HEK293T (cell line): ENCODE measurements around the gene UGT1A6.

Source experiments
- CTCF ChIA-PET: fragments of 350-600 bp; formaldehyde crosslinking; extraction: SDS; loops from one replicate; lab custom pipeline; 2021; ENCODE audit warnings: antibody characterized with exemption, inconsistent platforms; lab: Yijun Ruan, JAX
- POLR2A ChIA-PET: fragments of 350-600 bp; formaldehyde crosslinking; extraction: SDS; loops from one replicate; lab custom pipeline; 2020; ENCODE audit warnings: antibody characterized with exemption, inconsistent platforms; lab: Yijun Ruan, JAX
- DNase-seq: peaks from one replicate; pipeline ENCODE4 v3.0.0; 2012; ENCODE audit warnings: mixed read lengths; ENCODE audit errors: extremely low spot score
- ARNT ChIP-seq: fragments of 450-650 bp; IDR thresholded peaks from 2 replicates; pipeline ENCODE4 v1.6.1; 2017; ENCODE audit warnings: mild to moderate bottlenecking
- BHLHE40 ChIP-seq: fragments of 450-650 bp; IDR thresholded peaks from 2 replicates; pipeline ENCODE4 v1.6.1; 2016; ENCODE audit warnings: mild to moderate bottlenecking, moderate library complexity, borderline replicate concordance
- CTBP1 ChIP-seq: fragments of 450-650 bp; IDR thresholded peaks from 2 replicates; pipeline ENCODE4 v1.6.1; 2016; ENCODE audit warnings: borderline replicate concordance
- ELF4 ChIP-seq: fragments of 450-650 bp; IDR thresholded peaks from 2 replicates; pipeline ENCODE4 v1.6.1; 2017; ENCODE audit warnings: antibody characterized with exemption
- FOXA1 ChIP-seq: fragments of 450-650 bp; IDR thresholded peaks from 2 replicates; pipeline ENCODE4 v1.6.1; 2016; ENCODE audit warnings: mild to moderate bottlenecking
- FOXK2 ChIP-seq: fragments of 450-650 bp; IDR thresholded peaks from 2 replicates; pipeline ENCODE4 v1.6.1; 2016; ENCODE audit warnings: mild to moderate bottlenecking
- FOXM1 ChIP-seq: fragments of 450-650 bp; IDR thresholded peaks from 2 replicates; pipeline ENCODE4 v1.6.1; 2017; ENCODE audit warnings: mild to moderate bottlenecking, borderline replicate concordance
- HDGF ChIP-seq: fragments of 450-650 bp; IDR thresholded peaks from 2 replicates; pipeline ENCODE4 v1.6.1; 2017; ENCODE audit warnings: antibody characterized with exemption, borderline replicate concordance
- L3MBTL2 ChIP-seq: fragments of 450-650 bp; conservative IDR thresholded peaks from 2 replicates; pipeline ENCODE4 v1.6.1; 2016; ENCODE audit warnings: mild to moderate bottlenecking
- LEF1 ChIP-seq: fragments of 450-650 bp; IDR thresholded peaks from 2 replicates; pipeline ENCODE4 v1.6.1; 2017; ENCODE audit warnings: mild to moderate bottlenecking, borderline replicate concordance
- NFRKB ChIP-seq: fragments of 450-650 bp; IDR thresholded peaks from 2 replicates; pipeline ENCODE4 v1.6.1; 2016; ENCODE audit warnings: mild to moderate bottlenecking, moderate library complexity
- PKNOX1 ChIP-seq: fragments of 450-650 bp; IDR thresholded peaks from 2 replicates; pipeline ENCODE4 v1.6.1; 2016
- SP1 ChIP-seq: fragments of 450-650 bp; IDR thresholded peaks from 2 replicates; pipeline ENCODE4 v1.6.1; 2017
- SUZ12 ChIP-seq: fragments of 450-650 bp; IDR thresholded peaks from 2 replicates; pipeline ENCODE4 v1.6.1; 2016; ENCODE audit warnings: mild to moderate bottlenecking
- TARDBP ChIP-seq: fragments of 450-650 bp; IDR thresholded peaks from 2 replicates; pipeline ENCODE4 v1.6.1; 2016
- ZNF384 ChIP-seq: fragments of 450-650 bp; IDR thresholded peaks from 2 replicates; pipeline ENCODE4 v1.6.1; 2016

UGT1A6 gene

GRCh38 chr2:233816334-233816733, 123.6 kb downstream of the UGT1A6 start:
- TF ChIP-seq ELF4 = no peak
- TF ChIP-seq SUZ12 = no peak
- TF ChIP-seq PKNOX1 = no peak
- no peak for TF ChIP-seq BHLHE40
- ChIA-PET POLR2A (no interaction called here), CTCF (interaction anchor here (0.6 kb wide), 1 partner anchor 1301 kb away, joined by 3 read pairs; no protein-coding TSS in a partner anchor)
- DNase-seq = no peak

- no peak for DNase-seq
- ChIA-PET POLR2A (no interaction called here), CTCF (interaction anchor here (0.6 kb wide), 1 partner anchor 1300 kb away, joined by 3 read pairs; no protein-coding TSS in a partner anchor)
- TF ChIP-seq CTBP1 (no peak), PKNOX1 (no peak), TARDBP (no peak), FOXK2 (no peak), HDGF (no peak), LEF1 (no peak), BHLHE40 (no peak), L3MBTL2 (no peak), ZNF384 (no peak), SP1 (no peak), NFRKB (no peak), ELF4 (no peak), FOXA1 (no peak), ARNT (no peak), SUZ12 (no peak), FOXM1 (no peak)
Observed at GRCh38 chr2:233816771-233817170, 124.1 kb downstream of the UGT1A6 start.

- POLR2A ChIA-PET = no interaction called here
- no peak for DNase-seq
- no peak for TF ChIP-seq FOXK2
- no peak for TF ChIP-seq ELF4
- TF ChIP-seq PKNOX1 = no peak
- TF ChIP-seq FOXA1 = no peak
- TF ChIP-seq TARDBP = no peak
- no peak for TF ChIP-seq ZNF384
- TF ChIP-seq LEF1 = no peak
- no peak for TF ChIP-seq NFRKB
- TF ChIP-seq BHLHE40 = no peak
- TF ChIP-seq ARNT = no peak
- no peak for TF ChIP-seq L3MBTL2
- no peak for TF ChIP-seq CTBP1
- no peak for TF ChIP-seq HDGF
- TF ChIP-seq SP1 = no peak
- TF ChIP-seq FOXM1 = no peak
- no peak for TF ChIP-seq SUZ12
- CTCF ChIA-PET = no interaction called here
Observed at GRCh38 chr2:233817361-233817911, 124.7 kb downstream of the UGT1A6 start.

- no peak for TF ChIP-seq FOXM1
- TF ChIP-seq NFRKB = no peak
- no peak for TF ChIP-seq TARDBP
- no peak for TF ChIP-seq FOXA1
- no peak for TF ChIP-seq SP1
- no peak for TF ChIP-seq ARNT
- TF ChIP-seq LEF1 = no peak
- TF ChIP-seq L3MBTL2 = no peak
- no peak for TF ChIP-seq BHLHE40
- TF ChIP-seq PKNOX1 = no peak
- TF ChIP-seq CTBP1 = no peak
- no peak for TF ChIP-seq FOXK2
- no peak for TF ChIP-seq SUZ12
- TF ChIP-seq ELF4 = no peak
- CTCF ChIA-PET = no interaction called here
- POLR2A ChIA-PET = no interaction called here
Observed at GRCh38 chr2:233817995-233818638, 125.4 kb downstream of the UGT1A6 start.

GRCh38 chr2:233818639-233819621, 126.2 kb downstream of the UGT1A6 start:
- no peak for DNase-seq
- POLR2A ChIA-PET = no interaction called here
- TF ChIP-seq CTBP1 (no peak), ARNT (no peak), L3MBTL2 (no peak), NFRKB (no peak), TARDBP (no peak), FOXA1 (no peak), LEF1 (no peak), FOXM1 (no peak), PKNOX1 (no peak), FOXK2 (no peak), SP1 (no peak)
- CTCF ChIA-PET = no interaction called here

More at GRCh38 chr2:233817995-233818638, 125.4 kb downstream of the UGT1A6 start:
- no peak for DNase-seq
